Left ventricle myocardium superior (tissue), 1 donor: ENCODE measurements around the gene CCDC85C. TPM values are rescaled to one million over a fixed set of nuclear protein-coding genes. Genes with fewer than 3 reads are reported as not detected.

Source experiments
- ATAC-seq: fragments of 200-7000 bp; cut with Tn5 transposase; one replicate; pipeline ENCODE4 v1.9.1; 2020; ENCODE audit warnings: mild to moderate bottlenecking, moderate library complexity
- DNase-seq: peaks from one replicate; pipeline ENCODE4 v3.0.0-alpha.2; 2020
- intact Hi-C: fragments of 100-400 bp; cut with micrococcal nuclease; formaldehyde crosslinking; loops from one replicate; pipeline ENCODE4 v1.11.0; 2022
- total RNA-seq: library from RNA; stranded (reverse); fragmentation: NEBNext Ultra II Directional; extraction: Animal tissue kit (Norgen Biotek cat#: 25700); gene quantifications from one replicate; pipeline ENCODE4 v1.2.1, GENCODE V29; 2021
- donor health status: DM: no; HTN: yes; CAD: no; lungs with severe emphysema.

Gene CCDC85C
- total RNA-seq, 1 donor from 2014 or later: 49.3 TPM

GRCh38 chr14:99450266-99450665, 153.7 kb downstream of the CCDC85C start:
- intact Hi-C loops: no loop called here
- no peak for DNase-seq
- ATAC-seq: no peak

Other genes starting within 250 kb of the CCDC85C start
- 99.1 TPM for gene SETD3, start 123.3 kb downstream of the CCDC85C start, total RNA-seq
- gene CCNK, start 122.8 kb downstream of the CCDC85C start, total RNA-seq: 37.5 TPM
- gene HHIPL1, start 40.9 kb upstream of the CCDC85C start, total RNA-seq: 1.5 TPM
- gene CYP46A1, start 80.1 kb upstream of the CCDC85C start, total RNA-seq: 3.0 TPM
- gene EML1, start 189.2 kb upstream of the CCDC85C start, total RNA-seq: 42.9 TPM